SK-N-SH (cell line): Measurements from ENCODE around the gene RPRML. TPM values are rescaled to one million over a fixed set of nuclear protein-coding genes. Genes with fewer than 3 reads are reported as not detected.

ENCODE experiments used
- CTCF ChIA-PET: fragments of 300-600, 350-600 bp; formaldehyde crosslinking; extraction: SDS; loops from one replicate; lab custom pipeline; 2021; lab: Yijun Ruan, JAX
- POLR2A ChIA-PET: fragments of 350-600 bp; sonication (Branson Sonifier 250); formaldehyde crosslinking; extraction: SDS; loops from one replicate; lab custom pipeline; 2020; ENCODE audit warnings: antibody characterized with exemption, inconsistent platforms; lab: Yijun Ruan, JAX
- DNase-seq: peaks from one replicate; pipeline ENCODE4 v3.0.0; 2012
- H2AFZ ChIP-seq: fragments of 200-600 bp; sonication (generic); 2 replicates; pipeline ENCODE4 v1.8.1; 2016; ENCODE audit warnings: antibody characterized with exemption, mild to moderate bottlenecking, low read depth
- H3F3A ChIP-seq: fragments of 200-600 bp; sonication (generic); replicated peaks from 2 replicates; pipeline ENCODE3; 2016; ENCODE audit warnings: antibody characterized with exemption, mild to moderate bottlenecking; ENCODE audit not compliant: insufficient read depth
- H3K27ac ChIP-seq, 2 experiments: fragments of 200-500 bp in 1 of 2; fragments of 200-600 bp in 1 of 2; sonication (Bioruptor generic) in 1 of 2; sonication (generic), shearing (Covaris generic) in 1 of 2; 2 replicates each; pipeline versions ENCODE4 v1.5.1 to v1.6.1; 2014 to 2016; ENCODE audit warnings: low read depth in 2 of 2, inconsistent platforms in 1 of 2, low read length in 1 of 2, mild to moderate bottlenecking in 1 of 2, mixed read lengths in 1 of 2
- H3K27me3 ChIP-seq: fragments of 200-600 bp; sonication (generic), shearing (Covaris generic); 2 replicates; pipeline ENCODE4 v1.6.1; 2016; ENCODE audit warnings: mixed run types; ENCODE audit not compliant: insufficient read depth
- H3K36me3 ChIP-seq, 2 experiments: fragments of 200-500 bp in 1 of 2; fragments of 200-600 bp in 1 of 2; sonication (Bioruptor generic) in 1 of 2; sonication (generic) in 1 of 2; replicated peaks in 1 of 2; 2 replicates each; pipeline versions ENCODE3 to v1.5.1; 2014 to 2016; ENCODE audit warnings: low read length in 1 of 2, mild to moderate bottlenecking in 1 of 2; ENCODE audit not compliant: insufficient read depth in 2 of 2, control insufficient read depth in 1 of 2
- H3K4me1 ChIP-seq, 2 experiments: fragments of 200-500 bp in 1 of 2; fragments of 200-600 bp in 1 of 2; sonication (Bioruptor generic) in 1 of 2; sonication (generic), shearing (Covaris generic) in 1 of 2; 2 replicates each; pipeline versions ENCODE4 v1.5.1 to v1.6.1; 2014 to 2016; ENCODE audit warnings: low read depth in 1 of 2, low read length in 1 of 2, mixed run types in 1 of 2; ENCODE audit not compliant: insufficient read depth in 2 of 2, control insufficient read depth in 1 of 2
- H3K4me2 ChIP-seq: fragments of 200-600 bp; sonication (generic), shearing (Covaris generic); 2 replicates; pipeline ENCODE4 v1.6.1; 2017; ENCODE audit warnings: mixed run types
- H3K4me3 ChIP-seq, 2 experiments: fragments of 200-500 bp in 1 of 2; fragments of 200-600 bp in 1 of 2; sonication (Bioruptor generic) in 1 of 2; sonication (generic), shearing (Covaris generic) in 1 of 2; 2 replicates each; pipeline versions ENCODE4 v1.5.1 to v1.8.1; 2014 to 2016; ENCODE audit warnings: low read depth in 2 of 2, inconsistent platforms in 1 of 2, low read length in 1 of 2, mild to moderate bottlenecking in 1 of 2, mixed read lengths in 1 of 2, moderate library complexity in 1 of 2
- H3K79me2 ChIP-seq: fragments of 200-600 bp; sonication (generic); 2 replicates; pipeline ENCODE4 v1.8.1; 2017; ENCODE audit warnings: mild to moderate bottlenecking; ENCODE audit not compliant: insufficient read depth
- H3K9ac ChIP-seq: fragments of 200-600 bp; sonication (generic); 2 replicates; pipeline ENCODE4 v1.6.1; 2017; ENCODE audit warnings: mixed run types
- H3K9me2 ChIP-seq: fragments of 200-600 bp; sonication (generic); 2 replicates; pipeline ENCODE4 v1.6.1; 2017; ENCODE audit warnings: mixed run types
- H3K9me3 ChIP-seq: fragments of 200-600 bp; sonication (generic); 2 replicates; pipeline ENCODE4 v1.6.1; 2017; ENCODE audit warnings: mixed run types, mild to moderate bottlenecking, moderate library complexity
- H4K20me1 ChIP-seq: fragments of 200-600 bp; sonication (generic); 2 replicates; pipeline ENCODE4 v1.6.1; 2017; ENCODE audit warnings: mild to moderate bottlenecking, mixed run types; ENCODE audit not compliant: insufficient read depth
- CHD2 ChIP-seq: fragments of 150-350 bp; IDR thresholded peaks from 2 replicates; pipeline ENCODE4 v1.6.1; 2018; ENCODE audit warnings: low read length; ENCODE audit not compliant: partially characterized antibody
- CTCF ChIP-seq: fragments of 200-600 bp; sonication (generic); IDR thresholded peaks from 2 replicates; pipeline ENCODE4 v1.6.1; 2017; ENCODE audit warnings: antibody characterized with exemption, mild to moderate bottlenecking, moderate library complexity
- ELF1 ChIP-seq: IDR thresholded peaks from 2 replicates; pipeline ENCODE4 v1.4.0; 2012
- EP300 ChIP-seq, 2 experiments: IDR thresholded peaks; 2 replicates each; pipeline versions ENCODE4 v1.4.0 to v1.6.1; 2012; ENCODE audit warnings: borderline replicate concordance in 1 of 2, low read depth in 1 of 2, low read length in 1 of 2
- EZH2phosphoT487 ChIP-seq: fragments of 200-600 bp; sonication (generic); IDR thresholded peaks from 2 replicates; pipeline ENCODE4 v1.6.1; 2017; ENCODE audit warnings: low read depth, mixed run types, mild to moderate bottlenecking, antibody characterized with exemption, moderate library complexity, borderline replicate concordance
- FOSL2 ChIP-seq: IDR thresholded peaks from 2 replicates; pipeline ENCODE4 v1.4.0; 2012; ENCODE audit warnings: low read depth, mild to moderate bottlenecking, moderate library complexity, borderline replicate concordance
- FOXJ3 ChIP-seq: sonication (generic); formaldehyde crosslinking; IDR thresholded peaks from 2 replicates; pipeline ENCODE4 v1.5.1; 2020; ENCODE audit warnings: mild to moderate bottlenecking, missing genetic modification reagents
- FOXM1 ChIP-seq: IDR thresholded peaks from 2 replicates; pipeline ENCODE4 v1.4.0; 2012; ENCODE audit warnings: low read depth, mild to moderate bottlenecking
- GABPA ChIP-seq: IDR thresholded peaks from 2 replicates; pipeline ENCODE4 v1.4.0; 2012; ENCODE audit warnings: low read depth, mild to moderate bottlenecking
- MAX ChIP-seq: IDR thresholded peaks from 2 replicates; pipeline ENCODE4 v1.4.0; 2012; ENCODE audit warnings: low read depth
- MEF2A ChIP-seq: IDR thresholded peaks from 2 replicates; pipeline ENCODE4 v1.4.0; 2012; ENCODE audit warnings: low read depth, borderline replicate concordance
- MXI1 ChIP-seq: IDR thresholded peaks from 2 replicates; pipeline ENCODE4 v1.6.1; 2012; ENCODE audit warnings: mild to moderate bottlenecking, low read depth, low read length, improper control_type of control experiment
- NRF1 ChIP-seq: IDR thresholded peaks from 2 replicates; pipeline ENCODE4 v1.6.1; 2012; ENCODE audit warnings: low read depth, mild to moderate bottlenecking, low read length
- PBX3 ChIP-seq: IDR thresholded peaks from 2 replicates; pipeline ENCODE4; 2012
- RAD21 ChIP-seq: IDR thresholded peaks from 2 replicates; pipeline ENCODE4 v1.6.1; 2012; ENCODE audit warnings: mild to moderate bottlenecking, low read length
- RCOR1 ChIP-seq: fragments of 150-350 bp; IDR thresholded peaks from 2 replicates; pipeline ENCODE4 v1.6.1; 2017; ENCODE audit warnings: antibody characterized with exemption, low read length
- REST ChIP-seq: IDR thresholded peaks from 2 replicates; pipeline ENCODE4 v1.6.1; 2012; ENCODE audit warnings: mild to moderate bottlenecking, low read depth, low read length, moderate library complexity
- RFX5 ChIP-seq: IDR thresholded peaks from 2 replicates; pipeline ENCODE4 v1.6.1; 2012; ENCODE audit warnings: mild to moderate bottlenecking, improper control_type of control experiment, low read length
- RXRA ChIP-seq: IDR thresholded peaks from 2 replicates; pipeline ENCODE4 v1.4.0; 2012; ENCODE audit warnings: low read depth, mild to moderate bottlenecking, borderline replicate concordance
- SIN3A ChIP-seq: IDR thresholded peaks from 2 replicates; pipeline ENCODE4 v1.6.1; 2012; ENCODE audit warnings: low read depth, mild to moderate bottlenecking, low read length, moderate library complexity, borderline replicate concordance
- TAF1 ChIP-seq: IDR thresholded peaks from 2 replicates; pipeline ENCODE4 v1.6.1; 2012; ENCODE audit warnings: low read depth, mild to moderate bottlenecking, low read length, moderate library complexity, borderline replicate concordance
- TCF12 ChIP-seq: IDR thresholded peaks from 2 replicates; pipeline ENCODE4 v1.4.0; 2012
- TEAD4 ChIP-seq: IDR thresholded peaks from 2 replicates; pipeline ENCODE4 v1.4.0; 2012; ENCODE audit warnings: mild to moderate bottlenecking, borderline replicate concordance; ENCODE audit not compliant: insufficient read depth
- ZBTB33 ChIP-seq: IDR thresholded peaks from 2 replicates; pipeline ENCODE4 v1.4.0; 2012; ENCODE audit warnings: low read depth, borderline replicate concordance
- WGBS: methylation state at CpG from one replicate; pipeline ENCODE4 v1.1.6; 2017; ENCODE audit warnings: low lambda C conversion rate; 5-methylcytosine and 5-hydroxymethylcytosine counted together
- polyA plus RNA-seq, 3 experiments: library from polyadenylated mRNA; depleted of rRNA; stranded (reverse); fragments of >200 nt; gene quantifications; 2 replicates each; pipeline ENCODE4 v1.2.3, GENCODE V29; 2012
- TF ChIP-seq, protein P1 (sequence below): fragments of 150-350 bp; IDR thresholded peaks from 2 replicates; pipeline ENCODE4 v1.6.1; 2016; ENCODE audit warnings: mild to moderate bottlenecking, low read depth, low read length

Gene RPRML
- polyA plus RNA-seq, 1 of the 3 experiments (the other 2 are of a cell fraction) = not detected

GRCh38 chr17:46962374-46962790 lies 16.7 kb downstream of the RPRML start:
- H3K9ac ChIP-seq = no peak overlapping the region
- H3K4me1 ChIP-seq = peaks cover 0 to 2% of the 10 kb centered on the region in 2 experiments; a peak in 1 of 4 replicates
- ChIA-PET CTCF (interaction anchor here (0.9 to 3.3 kb wide), 4 partner anchors 12 to 121 kb away, joined by 3 to 25 read pairs (median 4); no protein-coding TSS in a partner anchor), POLR2A (no interaction called here)
- no peaks in the 10 kb centered on the region for H3K79me2 ChIP-seq
- no peak overlapping the region for H3K27ac ChIP-seq
- H3K4me2 ChIP-seq = no peak overlapping the region
- no peak overlapping the region for H3K4me3 ChIP-seq
- H3K27me3 ChIP-seq = no peaks in the 10 kb centered on the region
- H3K36me3 ChIP-seq = no peaks in the 10 kb centered on the region
- H3K9me3 ChIP-seq = no peaks in the 10 kb centered on the region
- DNase-seq = no peak
- H2AFZ ChIP-seq = no peak overlapping the region
- 0% methylated on average over 1 of the region's 1 CpG for WGBS
- no peaks in the 10 kb centered on the region for H4K20me1 ChIP-seq
- H3K9me2 ChIP-seq = no peaks in the 10 kb centered on the region
- no peaks in the 10 kb centered on the region for H3F3A ChIP-seq
- TF ChIP-seq GABPA = no peak
- no peak for TF ChIP-seq MAX
- no peak for TF ChIP-seq CHD2
- no peak for TF ChIP-seq TEAD4
- TF ChIP-seq RAD21 = no peak
- TF ChIP-seq EP300 (IDR thresholded peaks at IDR 0.05; ENCODE audit: borderline replicate concordance in 1 of 2, low read depth in 1 of 2, low read length in 1 of 2) = no peak
- TF ChIP-seq, protein P1, sequence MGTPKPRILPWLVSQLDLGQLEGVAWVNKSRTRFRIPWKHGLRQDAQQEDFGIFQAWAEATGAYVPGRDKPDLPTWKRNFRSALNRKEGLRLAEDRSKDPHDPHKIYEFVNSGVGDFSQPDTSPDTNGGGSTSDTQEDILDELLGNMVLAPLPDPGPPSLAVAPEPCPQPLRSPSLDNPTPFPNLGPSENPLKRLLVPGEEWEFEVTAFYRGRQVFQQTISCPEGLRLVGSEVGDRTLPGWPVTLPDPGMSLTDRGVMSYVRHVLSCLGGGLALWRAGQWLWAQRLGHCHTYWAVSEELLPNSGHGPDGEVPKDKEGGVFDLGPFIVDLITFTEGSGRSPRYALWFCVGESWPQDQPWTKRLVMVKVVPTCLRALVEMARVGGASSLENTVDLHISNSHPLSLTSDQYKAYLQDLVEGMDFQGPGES = no peak
- no peak for TF ChIP-seq RFX5
- TF ChIP-seq TAF1 = no peak
- TF ChIP-seq PBX3 = peak; percentile 25; the same call in 1 of the 2 replicates
- TF ChIP-seq FOXJ3 (CRISPR knock-in tag) = no peak
- no peak for TF ChIP-seq RCOR1
- TF ChIP-seq SIN3A = no peak
- peak; percentile 11; the same call in 1 of the 2 replicates for TF ChIP-seq REST
- TF ChIP-seq NRF1 = no peak
- no peak for TF ChIP-seq CTCF
- TF ChIP-seq RXRA = no peak
- no peak for TF ChIP-seq EZH2phosphoT487
- TF ChIP-seq MXI1 = no peak
- TF ChIP-seq FOXM1 = no peak
- TF ChIP-seq TCF12 = peak; percentile 31; the same call in 1 of the 2 replicates
- TF ChIP-seq FOSL2 = peak; percentile 42; the same call in 1 of the 2 replicates
- no peak for TF ChIP-seq ELF1
- no peak for TF ChIP-seq MEF2A
- TF ChIP-seq ZBTB33 = no peak
